Mucosa of stomach (tissue), 1 donor: Measurements from ENCODE around the gene TNFAIP8L2.
"Not testable (repeated sequence)": the region's sequence is repeated elsewhere in the genome, so short reads cannot be mapped to it uniquely, and the experiment has no call there.

Source experiments
- H3K27me3 ChIP-seq: one replicate; pipeline ENCODE4 v1.7.0; 2013; ENCODE audit warnings: mild to moderate bottlenecking, low read length; ENCODE audit not compliant: control insufficient read depth, insufficient read depth
- H3K36me3 ChIP-seq: one replicate; pipeline ENCODE4 v1.7.0; 2013; ENCODE audit warnings: low read length; ENCODE audit not compliant: control insufficient read depth, insufficient read depth
- H3K4me1 ChIP-seq: one replicate; pipeline ENCODE4 v1.7.0; 2013; ENCODE audit warnings: mild to moderate bottlenecking, low read length; ENCODE audit not compliant: control insufficient read depth, insufficient read depth
- H3K4me3 ChIP-seq: one replicate; pipeline ENCODE4 v1.7.0; 2013; ENCODE audit warnings: low read length
- H3K9ac ChIP-seq: one replicate; pipeline ENCODE4 v1.7.0; 2013; ENCODE audit warnings: mild to moderate bottlenecking, low read length, moderate library complexity
- H3K9me3 ChIP-seq: one replicate; pipeline ENCODE4 v1.7.0; 2013; ENCODE audit warnings: mild to moderate bottlenecking, low read length, moderate library complexity; ENCODE audit not compliant: control insufficient read depth
- donor health status: Pancreatic carcinoma.

Gene TNFAIP8L2

GRCh38 chr1:151175041-151175741 lies 18.7 kb downstream of the TNFAIP8L2 start:
- Histone ChIP-seq H3K4me1 (no peaks in the 10 kb centered on the region), H3K9ac (no peak overlapping the region), H3K36me3 (peaks cover 6% of the 10 kb centered on the region)

GRCh38 chr1:151175863-151176262 lies 19.4 kb downstream of the TNFAIP8L2 start, which contains the start of gene TMOD4:
Gene TMOD4, minus strand, starts transcription at chr1:151175981. Its CDS starts 1,106 bp downstream, at chr1:151174875.
- Histone ChIP-seq H3K4me1 (no peaks in the 10 kb centered on the region), H3K9ac (no peak within 1 kb of the TSS), H3K36me3 (peaks cover 6% of the 10 kb centered on the region), H3K9me3 (no peaks in the 10 kb centered on the region), H3K27me3 (no peaks in the 10 kb centered on the region), H3K4me3 (no peak within 1 kb of the TSS)

More at GRCh38 chr1:151175041-151175741, 18.7 kb downstream of the TNFAIP8L2 start:
- Histone ChIP-seq H3K27me3 (no peaks in the 10 kb centered on the region), H3K4me3 (no peak overlapping the region), H3K9me3 (no peaks in the 10 kb centered on the region)

GRCh38 chr1:151176514-151177045 lies 20.1 kb downstream of the TNFAIP8L2 start:
- Histone ChIP-seq H3K9ac (no peak overlapping the region), H3K4me3 (no peak overlapping the region), H3K4me1 (no peaks in the 10 kb centered on the region), H3K36me3 (peaks cover 6% of the 10 kb centered on the region), H3K27me3 (no peaks in the 10 kb centered on the region), H3K9me3 (no peaks in the 10 kb centered on the region)

GRCh38 chr1:151184211-151184610 lies 27.8 kb downstream of the TNFAIP8L2 start:
- Histone ChIP-seq H3K9ac (no peak overlapping the region), H3K4me3 (no peak overlapping the region), H3K36me3 (peaks cover 9% of the 10 kb centered on the region), H3K27me3 (no peaks in the 10 kb centered on the region), H3K4me1 (peaks cover 4% of the 10 kb centered on the region), H3K9me3 (no peaks in the 10 kb centered on the region)

GRCh38 chr1:151187205-151187604 lies 30.8 kb downstream of the TNFAIP8L2 start:
- Histone ChIP-seq H3K9ac (no peak overlapping the region), H3K27me3 (no peaks in the 10 kb centered on the region), H3K4me3 (no peak overlapping the region), H3K4me1 (peaks cover 6% of the 10 kb centered on the region), H3K9me3 (no peaks in the 10 kb centered on the region), H3K36me3 (peaks cover 9% of the 10 kb centered on the region)

- peak overlapping the region; percentile 97 for H3K9ac ChIP-seq
- H3K4me3 ChIP-seq, H3K9me3 ChIP-seq, H3K27me3 ChIP-seq, H3K4me1 ChIP-seq, H3K36me3 ChIP-seq: not testable (repeated sequence)
These were observed 32.2 kb downstream of the TNFAIP8L2 start for GRCh38 chr1:151188667-151189066.

- peak within 1 kb of the TSS; percentile 97 for H3K9ac ChIP-seq
These were observed 33.4 kb downstream of the TNFAIP8L2 start, which contains the start of gene VPS72 for GRCh38 chr1:151189637-151190445. Gene VPS72, minus strand, starts transcription at chr1:151190197. Its CDS starts 76 bp downstream, at chr1:151190121.

GRCh38 chr1:151192047-151192446 lies 35.6 kb downstream of the TNFAIP8L2 start:
- Histone ChIP-seq H3K9ac (no peak overlapping the region), H3K4me3 (no peak overlapping the region), H3K36me3 (no peaks in the 10 kb centered on the region), H3K4me1 (peaks cover 10% of the 10 kb centered on the region), H3K27me3 (no peaks in the 10 kb centered on the region), H3K9me3 (no peaks in the 10 kb centered on the region)

More at GRCh38 chr1:151189637-151190445, 33.4 kb downstream of the TNFAIP8L2 start, which contains the start of gene VPS72:
- peak within 1 kb of the TSS; percentile 91 for H3K4me3 ChIP-seq
- peaks cover 6% of the 10 kb centered on the region for H3K4me1 ChIP-seq
- no peaks in the 10 kb centered on the region for H3K36me3 ChIP-seq
- H3K27me3 ChIP-seq: no peaks in the 10 kb centered on the region
- H3K9me3 ChIP-seq: no peaks in the 10 kb centered on the region

- no peaks in the 10 kb centered on the region for H3K36me3 ChIP-seq
- no peaks in the 10 kb centered on the region for H3K27me3 ChIP-seq
- H3K4me3 ChIP-seq: no peak overlapping the region
- H3K9ac ChIP-seq: no peak overlapping the region
- H3K4me1 ChIP-seq: peaks cover 17% of the 10 kb centered on the region
- no peaks in the 10 kb centered on the region for H3K9me3 ChIP-seq
These were observed 36.9 kb downstream of the TNFAIP8L2 start for GRCh38 chr1:151193304-151193703.

- no peaks in the 10 kb centered on the region for H3K27me3 ChIP-seq
- H3K36me3 ChIP-seq: no peaks in the 10 kb centered on the region
- H3K4me3 ChIP-seq: no peak overlapping the region
- H3K9ac ChIP-seq: no peak overlapping the region
- H3K4me1 ChIP-seq: peaks cover 16% of the 10 kb centered on the region
- no peaks in the 10 kb centered on the region for H3K9me3 ChIP-seq
These were observed 37.4 kb downstream of the TNFAIP8L2 start for GRCh38 chr1:151193856-151194255.

GRCh38 chr1:151194894-151195594 lies 38.6 kb downstream of the TNFAIP8L2 start:
- not testable (repeated sequence) for H3K27me3 ChIP-seq, H3K36me3 ChIP-seq, H3K9me3 ChIP-seq, H3K4me3 ChIP-seq
- Histone ChIP-seq H3K9ac (peak overlapping the region; percentile 61), H3K4me1 (peaks cover 16% of the 10 kb centered on the region)
